Measurements from ENCODE around the gene PTPN4.
"Not testable (repeated sequence)": the region's sequence is repeated elsewhere in the genome, so short reads cannot be mapped to it uniquely, and the experiment has no call there.

PTPN4 gene

DNA sequence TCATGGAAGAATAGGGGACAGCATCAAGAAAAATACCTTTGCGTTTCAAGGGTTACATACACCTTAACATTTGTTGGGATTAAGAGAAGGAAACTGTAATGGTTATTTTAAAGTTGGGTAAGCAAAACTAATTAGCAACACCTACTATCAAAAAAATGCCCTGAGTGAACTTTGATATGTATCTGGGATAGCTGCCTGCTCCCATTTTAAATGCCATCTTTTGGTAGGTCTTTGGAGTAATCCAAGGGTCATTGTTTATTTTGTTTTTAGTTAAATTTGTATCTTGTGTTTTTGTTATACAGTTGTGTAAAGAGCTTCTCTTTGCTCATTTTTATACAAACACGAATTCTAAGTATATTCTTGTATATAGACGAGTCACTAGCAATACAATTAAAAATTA, 9.9 kb downstream of the PTPN4 start:
- DNase-seq, result no peak

DNA sequence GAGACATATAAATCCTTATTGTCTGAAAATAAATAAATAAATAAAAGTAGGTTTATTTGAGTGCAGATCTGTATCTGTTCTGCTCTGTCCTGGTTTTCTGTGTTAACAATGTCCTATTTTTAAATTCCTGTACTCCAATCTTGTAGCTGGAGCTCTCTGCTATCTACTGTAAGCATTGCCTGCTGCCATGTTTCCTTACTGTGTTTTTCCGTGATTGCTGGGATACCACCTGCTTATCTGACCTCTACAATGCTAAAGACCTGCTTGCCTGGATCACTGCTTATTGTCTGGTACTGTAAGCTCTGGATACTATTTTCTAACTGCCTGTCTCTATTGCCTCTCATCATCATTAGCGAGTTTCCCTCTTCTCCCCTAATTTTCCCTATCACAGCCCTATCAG, 11.6 kb downstream of the PTPN4 start:
- no peak for DNase-seq

GRCh38 chr2:119772128-119772527, 12.4 kb downstream of the PTPN4 start:
- no peak for DNase-seq

- DNase-seq, result no peak
These were observed 13.0 kb downstream of the PTPN4 start for GRCh38 chr2:119772767-119773166.

DNA sequence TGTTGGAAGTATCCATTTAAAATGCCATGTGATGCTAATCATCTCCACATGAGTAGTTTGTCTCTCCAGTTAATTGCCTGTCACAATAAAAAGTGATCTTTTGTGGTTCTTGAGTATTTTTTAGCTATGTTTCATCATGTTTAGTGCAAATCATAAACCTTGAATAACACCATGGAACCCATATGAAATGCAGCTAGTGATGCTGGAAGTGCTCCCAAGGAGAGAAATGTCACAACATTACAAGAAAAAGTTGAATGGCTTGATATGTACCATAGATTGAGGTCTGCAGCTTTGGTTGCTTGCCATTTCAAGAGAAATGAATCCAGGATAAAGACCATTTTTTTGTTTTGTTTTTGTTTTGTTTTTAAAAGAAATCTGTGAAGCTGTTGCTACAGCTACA, 14.3 kb downstream of the PTPN4 start:
- no peak for DNase-seq

GRCh38 chr2:119775102-119775501, 15.4 kb downstream of the PTPN4 start:
- DNase-seq, result no peak

GRCh38 chr2:119782308-119783027, 22.7 kb downstream of the PTPN4 start:
- DNase-seq, result no peak

DNA sequence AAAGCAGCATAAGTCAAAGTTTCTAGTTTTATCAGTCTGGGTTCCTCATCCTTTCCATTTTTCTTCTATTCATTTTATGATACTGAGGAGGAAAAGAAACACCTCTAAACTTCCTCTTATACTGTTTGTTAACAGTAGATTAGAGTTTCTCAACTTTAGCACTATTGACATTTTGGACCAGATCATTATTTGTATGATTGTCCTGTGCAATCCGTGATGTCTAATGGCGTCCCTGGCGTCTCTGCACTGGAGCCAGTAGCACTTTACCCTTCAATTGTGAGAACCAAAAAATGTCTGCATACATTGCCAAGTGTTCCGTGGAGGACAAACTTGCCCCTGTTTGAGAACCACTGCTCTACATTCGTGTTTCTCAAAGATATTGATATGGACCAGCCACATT, 25.2 kb downstream of the PTPN4 start:
- DNase-seq, result no peak

DNA sequence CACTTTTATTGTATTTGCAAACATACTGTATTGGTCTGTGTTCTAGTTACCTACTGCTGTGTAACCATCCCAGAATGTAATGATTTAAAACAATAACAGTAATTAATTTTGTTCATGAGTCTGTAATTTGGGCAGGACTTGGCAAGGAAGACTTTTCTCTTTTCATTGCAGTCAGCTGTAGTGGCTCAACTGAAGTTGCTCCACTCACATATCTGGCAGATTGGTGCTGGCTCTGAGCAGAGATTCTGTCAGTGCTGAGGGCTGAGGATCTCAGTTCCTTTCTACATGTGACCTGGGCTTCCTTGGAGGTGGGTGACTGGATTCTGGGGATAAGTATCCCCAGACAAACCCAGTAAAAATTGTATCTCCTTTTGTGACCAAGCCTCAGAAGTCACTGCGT, 26.6 kb downstream of the PTPN4 start:
- no peak for DNase-seq

DNA sequence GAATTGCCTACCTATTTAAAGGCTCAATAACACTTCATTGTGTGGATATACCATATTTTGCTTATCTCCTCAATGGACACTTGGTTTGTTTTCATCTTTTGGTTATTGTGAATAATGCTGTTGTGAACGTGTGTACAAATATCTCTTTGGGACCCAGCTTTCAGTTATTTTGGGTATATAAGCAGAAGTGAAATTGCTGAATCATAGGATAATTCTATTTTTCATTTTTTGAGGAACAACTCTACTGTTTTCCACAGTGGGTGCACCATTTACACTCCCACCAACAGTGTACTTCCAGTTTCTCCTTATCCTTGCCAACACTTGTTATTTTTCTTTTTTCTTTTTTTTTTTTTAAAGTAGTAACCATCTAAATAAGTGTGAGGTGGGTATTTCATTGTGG, 29.0 kb downstream of the PTPN4 start:
- DNase-seq, result no peak

- DNase-seq, result no peak
These were observed 30.7 kb downstream of the PTPN4 start for GRCh38 chr2:119790466-119790865.

DNA sequence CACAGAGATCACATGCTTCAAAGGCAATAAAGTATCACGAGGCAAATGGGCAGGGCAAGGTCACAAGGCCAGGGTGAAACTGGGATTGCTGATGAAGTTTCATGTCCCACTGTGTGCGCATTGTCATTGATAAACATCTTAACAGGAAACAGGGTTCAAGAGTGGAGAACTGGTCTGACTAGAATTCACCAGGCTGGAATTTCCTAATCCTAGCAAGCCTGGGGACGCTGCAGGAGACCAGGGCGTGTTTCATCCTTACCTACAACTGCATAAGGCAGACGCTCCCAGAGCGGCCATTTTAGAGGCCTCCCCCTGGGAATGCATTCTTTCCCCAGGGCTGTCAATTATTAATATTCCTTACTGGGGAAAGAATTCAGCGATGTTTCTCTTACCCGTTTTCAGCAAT, 33.2 kb downstream of the PTPN4 start:
- DNase-seq, result no peak

DNA sequence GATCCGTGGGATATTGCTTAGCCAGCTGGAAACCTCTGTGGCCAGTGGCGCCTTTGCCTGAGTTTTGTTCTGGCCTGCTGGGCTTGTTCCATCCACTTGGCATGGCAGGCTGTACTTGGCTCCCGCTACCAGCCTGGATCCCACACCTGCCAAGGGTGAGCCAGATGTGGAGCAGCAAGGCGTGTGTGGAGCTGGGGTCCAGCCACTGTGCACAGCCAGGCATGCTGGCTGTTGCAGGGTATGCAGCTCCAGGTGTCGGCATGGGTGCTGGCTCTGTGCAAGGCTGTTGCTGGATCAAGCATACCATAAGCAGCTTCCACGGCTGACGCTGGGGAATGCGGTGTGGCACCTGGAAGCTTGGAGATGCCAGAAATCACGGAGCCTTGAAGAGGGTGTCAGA, 34.5 kb downstream of the PTPN4 start:
- DNase-seq, result no peak

GRCh38 chr2:119795309-119796303, 35.9 kb downstream of the PTPN4 start:
- DNase-seq, result no peak

- DNase-seq, result no peak
These were observed 40.7 kb downstream of the PTPN4 start for GRCh38 chr2:119800376-119800902.

GRCh38 chr2:119801040-119801439, 41.3 kb downstream of the PTPN4 start:
- DNase-seq, result no peak

DNA sequence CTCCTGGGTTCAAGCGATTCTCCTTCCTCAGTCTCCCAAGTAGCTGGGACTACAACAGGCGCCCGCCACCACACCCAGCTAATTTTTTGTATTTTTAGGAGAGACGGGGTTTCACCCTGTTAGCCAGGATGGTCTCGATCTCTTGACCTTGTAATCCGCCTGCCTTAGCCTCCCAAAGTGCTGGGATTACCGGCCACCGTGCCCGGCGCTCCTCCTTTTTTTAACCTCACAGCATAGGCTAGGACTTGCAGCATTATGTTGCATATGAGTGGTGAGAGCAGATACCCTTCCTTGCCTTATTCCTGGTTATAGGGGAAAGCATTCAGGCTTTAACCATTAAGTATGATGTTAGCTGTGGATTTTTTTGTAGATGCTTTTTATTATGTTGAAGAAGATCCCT, 42.3 kb downstream of the PTPN4 start:
- not testable (repeated sequence) for DNase-seq

- DNase-seq, result no peak
These were observed 43.4 kb downstream of the PTPN4 start for GRCh38 chr2:119803101-119803500.

DNA sequence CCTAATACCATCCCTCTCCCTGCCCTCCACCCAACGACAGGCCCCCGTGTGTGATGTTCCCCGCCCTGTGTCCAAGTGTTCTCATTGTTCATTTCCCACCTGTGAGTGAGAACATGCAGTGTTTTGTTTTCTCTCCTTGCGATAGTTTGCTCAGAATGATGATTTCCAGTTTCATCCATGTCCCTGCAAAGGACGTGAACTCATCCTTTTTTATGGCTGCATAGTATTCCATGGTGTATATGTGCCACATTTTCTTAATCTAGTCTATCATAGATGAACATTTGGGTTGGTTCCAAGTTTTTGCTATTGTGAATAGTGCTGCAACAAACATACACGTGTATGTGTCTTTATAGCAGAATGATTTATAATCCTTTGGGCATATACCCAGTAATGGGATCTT, 44.7 kb downstream of the PTPN4 start:
- DNase-seq, result not testable (repeated sequence)

DNA sequence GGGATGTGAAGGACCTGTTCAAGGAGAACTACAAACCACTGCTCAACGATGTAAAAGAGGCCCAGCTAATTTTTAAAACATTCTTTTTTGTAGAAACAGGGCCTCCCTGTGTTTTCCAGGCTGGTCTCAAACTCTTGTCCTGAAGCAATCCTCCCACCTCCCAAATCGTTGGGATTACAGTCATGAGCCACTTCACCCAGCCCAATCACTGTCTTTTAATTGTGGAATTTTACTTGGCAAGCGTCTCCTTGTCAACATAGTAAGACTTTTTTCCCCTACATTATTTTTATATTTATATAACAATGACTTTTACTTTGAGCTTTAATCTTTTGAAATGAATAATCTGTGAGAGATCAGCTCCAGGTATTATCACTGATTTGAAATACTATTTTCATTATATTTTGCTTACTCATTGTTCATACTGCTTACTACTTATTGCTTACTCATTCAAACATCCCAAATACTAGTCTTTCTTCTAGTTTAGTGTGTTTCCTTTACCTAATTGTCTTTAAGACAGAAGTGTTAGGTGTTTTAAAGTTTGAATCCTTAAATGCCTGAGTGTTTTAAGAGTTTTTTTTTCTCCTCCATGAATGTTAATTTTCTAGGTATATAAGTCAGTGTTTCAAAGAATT, 48.9 kb downstream of the PTPN4 start:
- no peak for DNase-seq

GRCh38 chr2:119809339-119810048, 49.8 kb downstream of the PTPN4 start:
- no peak for DNase-seq

GRCh38 chr2:119810049-119810630, 50.4 kb downstream of the PTPN4 start:
- no peak for DNase-seq

Data from activated CD4-positive, alpha-beta T cell treated with anti-CD3 and anti-CD28 coated beads for 48 hours (primary cell).